ENCODE data around the gene SRP9. TPM values are rescaled to one million over a fixed set of nuclear protein-coding genes. Genes with fewer than 3 reads are reported as not detected.
"Not testable (repeated sequence)": the region's sequence is repeated elsewhere in the genome, so short reads cannot be mapped to it uniquely, and the experiment has no call there.

Gene SRP9
- total and polyA plus RNA-seq, 2 experiments from 2014 or later: 360 to 414 TPM

DNA sequence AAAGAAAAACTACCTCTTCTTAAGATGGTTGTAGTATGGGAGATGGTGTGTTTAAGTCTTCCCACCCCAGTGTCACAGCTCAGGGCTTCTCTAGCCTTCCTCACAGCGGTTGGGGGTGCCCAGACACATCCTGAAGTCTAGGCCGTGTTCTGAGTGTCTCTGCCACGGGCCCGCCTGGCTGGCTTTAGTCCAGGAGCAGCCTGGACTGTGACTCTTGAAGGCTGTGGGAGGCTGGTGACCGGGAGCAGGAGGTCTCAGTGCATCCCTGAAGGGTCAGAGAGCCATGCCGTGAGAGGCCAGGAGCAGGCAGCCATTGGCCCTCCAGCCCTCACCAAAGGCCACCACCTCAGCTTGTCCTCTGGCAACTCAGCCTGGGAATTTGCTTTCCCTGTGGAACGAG, 36.8 kb downstream of the SRP9 start:
- TF ChIP-seq EZH2 (IDR thresholded peaks at IDR 0.05; ENCODE audit: borderline replicate concordance): no peak
- H3K4me1 ChIP-seq (ENCODE audit: insufficient read depth): peaks cover 48% of the 10 kb centered on the region
- H3K36me3 ChIP-seq (replicated peaks; ENCODE audit: insufficient read depth, low read depth): no peaks in the 10 kb centered on the region
- no peak overlapping the region for H3K4me3 ChIP-seq
- WGBS (ENCODE audit: low lambda C conversion rate, missing lambda C conversion rate): 94% methylated on average over 7 of the region's 7 CpGs
- H2AFZ ChIP-seq: no peak overlapping the region
- no peaks in the 10 kb centered on the region for H3K9me3 ChIP-seq (ENCODE audit: low read depth)
- DNase-seq (ENCODE audit: low spot score): no peak
- peaks cover 68% of the 10 kb centered on the region for H3K79me2 ChIP-seq
- no peaks in the 10 kb centered on the region for H3K27me3 ChIP-seq
- H4K20me1 ChIP-seq (ENCODE audit: insufficient read depth, poor library complexity, severe bottlenecking): no peaks in the 10 kb centered on the region
- no peak overlapping the region for H3K27ac ChIP-seq
- H3K9me2 ChIP-seq (replicated peaks; ENCODE audit: insufficient read depth): no peaks in the 10 kb centered on the region
- no peak overlapping the region for H3K4me2 ChIP-seq

DNA sequence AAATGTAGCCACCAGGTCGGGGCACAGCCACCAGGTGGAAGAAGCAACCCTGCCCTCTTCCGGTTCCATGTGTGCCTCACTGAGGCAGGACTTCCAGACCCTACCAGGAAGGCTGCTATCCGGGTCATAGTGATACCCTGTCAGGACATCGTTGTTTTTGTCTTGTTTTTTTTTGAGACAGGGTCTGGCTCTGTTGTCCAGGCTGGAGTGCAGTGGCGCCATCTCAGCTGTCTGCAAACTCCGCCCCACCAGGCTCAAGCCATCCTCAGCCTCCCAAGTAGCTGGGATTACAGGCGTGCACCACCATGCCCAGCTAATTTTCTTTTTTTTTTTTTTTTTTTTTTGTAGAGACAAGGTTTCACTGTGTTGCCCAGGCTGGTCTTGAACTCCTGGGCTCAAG, 37.5 kb downstream of the SRP9 start:
- not testable (repeated sequence) for DNase-seq (ENCODE audit: low spot score); H3K36me3 ChIP-seq (replicated peaks; ENCODE audit: insufficient read depth, low read depth); H2AFZ ChIP-seq; H3K27me3 ChIP-seq; H3K4me2 ChIP-seq; H3K9me3 ChIP-seq (ENCODE audit: low read depth); H3K27ac ChIP-seq; H3K9me2 ChIP-seq (replicated peaks; ENCODE audit: insufficient read depth); H4K20me1 ChIP-seq (ENCODE audit: insufficient read depth, poor library complexity, severe bottlenecking); H3K4me3 ChIP-seq
- WGBS (ENCODE audit: low lambda C conversion rate, missing lambda C conversion rate): 94% methylated on average over 6 of the region's 7 CpGs
- Histone ChIP-seq H3K79me2 (peaks cover 73% of the 10 kb centered on the region), H3K4me1 (ENCODE audit: insufficient read depth) (peaks cover 48% of the 10 kb centered on the region)

- WGBS (ENCODE audit: low lambda C conversion rate, missing lambda C conversion rate): 85% methylated on average over 17 of the region's 17 CpGs
- no peak for TF ChIP-seq EZH2phosphoT487 (IDR thresholded peaks at IDR 0.05; ENCODE audit: low read depth, severe bottlenecking, unreplicated experiment)
- TF ChIP-seq EZH2 (IDR thresholded peaks at IDR 0.05; ENCODE audit: borderline replicate concordance): no peak
- TF ChIP-seq, protein P1, sequence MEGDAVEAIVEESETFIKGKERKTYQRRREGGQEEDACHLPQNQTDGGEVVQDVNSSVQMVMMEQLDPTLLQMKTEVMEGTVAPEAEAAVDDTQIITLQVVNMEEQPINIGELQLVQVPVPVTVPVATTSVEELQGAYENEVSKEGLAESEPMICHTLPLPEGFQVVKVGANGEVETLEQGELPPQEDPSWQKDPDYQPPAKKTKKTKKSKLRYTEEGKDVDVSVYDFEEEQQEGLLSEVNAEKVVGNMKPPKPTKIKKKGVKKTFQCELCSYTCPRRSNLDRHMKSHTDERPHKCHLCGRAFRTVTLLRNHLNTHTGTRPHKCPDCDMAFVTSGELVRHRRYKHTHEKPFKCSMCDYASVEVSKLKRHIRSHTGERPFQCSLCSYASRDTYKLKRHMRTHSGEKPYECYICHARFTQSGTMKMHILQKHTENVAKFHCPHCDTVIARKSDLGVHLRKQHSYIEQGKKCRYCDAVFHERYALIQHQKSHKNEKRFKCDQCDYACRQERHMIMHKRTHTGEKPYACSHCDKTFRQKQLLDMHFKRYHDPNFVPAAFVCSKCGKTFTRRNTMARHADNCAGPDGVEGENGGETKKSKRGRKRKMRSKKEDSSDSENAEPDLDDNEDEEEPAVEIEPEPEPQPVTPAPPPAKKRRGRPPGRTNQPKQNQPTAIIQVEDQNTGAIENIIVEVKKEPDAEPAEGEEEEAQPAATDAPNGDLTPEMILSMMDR (IDR thresholded peaks at IDR 0.05; ENCODE audit: poor library complexity): no peak
Observed at GRCh38 chr1:225815526-225816178, 38.0 kb downstream of the SRP9 start.

DNA sequence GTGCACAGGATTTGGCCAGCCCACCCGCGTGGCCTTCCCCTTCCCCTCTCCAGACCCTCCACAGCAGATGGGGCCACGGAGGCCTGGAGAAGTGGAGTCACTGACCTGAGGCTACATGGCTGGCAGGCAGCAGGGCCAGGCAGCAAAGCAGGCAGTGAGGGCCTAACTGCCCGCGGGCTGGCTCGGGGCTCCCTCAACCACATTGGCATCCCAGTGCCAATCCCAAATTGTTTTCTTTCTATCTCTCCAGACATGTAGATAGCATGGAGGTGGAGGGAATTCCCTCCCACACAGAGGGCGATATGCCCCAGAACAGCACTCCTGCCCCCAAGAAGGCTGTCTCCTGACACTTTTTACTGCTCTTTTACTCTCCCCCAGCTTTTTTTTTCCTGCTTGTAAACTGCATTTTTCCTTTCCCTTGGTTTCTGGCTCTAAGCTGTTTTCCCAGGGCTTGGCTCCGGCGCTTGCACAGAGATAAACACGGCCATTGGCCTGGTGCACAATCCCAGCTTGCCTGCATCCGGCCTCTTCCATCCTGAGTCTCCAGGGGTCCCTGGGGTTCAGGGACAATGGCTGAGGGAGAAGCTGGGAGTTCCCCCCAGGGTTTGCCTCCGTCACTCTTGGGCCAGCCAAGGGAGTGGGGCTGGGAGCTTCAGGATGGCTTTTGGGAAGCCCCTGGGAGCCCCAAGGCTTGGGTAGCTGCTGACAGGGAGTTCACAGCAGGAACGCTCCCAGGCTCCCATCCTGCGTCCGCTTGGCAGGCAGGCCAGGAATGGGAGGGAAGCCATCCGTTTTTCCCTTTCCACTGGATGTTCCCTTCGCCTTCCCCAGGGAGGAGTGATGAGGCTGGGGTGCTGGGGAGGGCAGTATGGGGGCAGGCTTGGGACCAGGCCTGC, 39.3 kb downstream of the SRP9 start:
- Histone ChIP-seq H3K27me3 (no peaks in the 10 kb centered on the region), H3K9me2 (replicated peaks; ENCODE audit: insufficient read depth) (no peaks in the 10 kb centered on the region), H3K4me1 (ENCODE audit: insufficient read depth) (peaks cover 38% of the 10 kb centered on the region), H3K4me3 (no peak overlapping the region), H3K4me2 (peak overlapping the region; percentile 56), H3K9me3 (ENCODE audit: low read depth) (no peaks in the 10 kb centered on the region), H3K27ac (peak overlapping the region; percentile 90), H4K20me1 (ENCODE audit: insufficient read depth, poor library complexity, severe bottlenecking) (no peaks in the 10 kb centered on the region), H2AFZ (no peak overlapping the region), H3K79me2 (peaks cover 67% of the 10 kb centered on the region), H3K36me3 (replicated peaks; ENCODE audit: insufficient read depth, low read depth) (no peaks in the 10 kb centered on the region)
- 68% methylated on average over 17 of the region's 17 CpGs for WGBS (ENCODE audit: low lambda C conversion rate, missing lambda C conversion rate)
- TF ChIP-seq, protein P1 (IDR thresholded peaks at IDR 0.05; ENCODE audit: poor library complexity): no peak
- TF ChIP-seq EZH2 (IDR thresholded peaks at IDR 0.05; ENCODE audit: borderline replicate concordance) (no peak), EZH2phosphoT487 (IDR thresholded peaks at IDR 0.05; ENCODE audit: low read depth, severe bottlenecking, unreplicated experiment) (no peak)
- peak; percentile 51 for DNase-seq (ENCODE audit: low spot score)

More at GRCh38 chr1:225815526-225816178, 38.0 kb downstream of the SRP9 start:
- H3K9me2 ChIP-seq (replicated peaks; ENCODE audit: insufficient read depth): no peaks in the 10 kb centered on the region
- H3K4me2 ChIP-seq: no peak overlapping the region
- no peak overlapping the region for H3K4me3 ChIP-seq
- H3K4me1 ChIP-seq (ENCODE audit: insufficient read depth): peaks cover 48% of the 10 kb centered on the region
- H3K79me2 ChIP-seq: peaks cover 75% of the 10 kb centered on the region
- no peaks in the 10 kb centered on the region for H3K36me3 ChIP-seq (replicated peaks; ENCODE audit: insufficient read depth, low read depth)
- no peaks in the 10 kb centered on the region for H3K9me3 ChIP-seq (ENCODE audit: low read depth)
- no peak overlapping the region for H2AFZ ChIP-seq
- H4K20me1 ChIP-seq (ENCODE audit: insufficient read depth, poor library complexity, severe bottlenecking): no peaks in the 10 kb centered on the region
- no peaks in the 10 kb centered on the region for H3K27me3 ChIP-seq
- DNase-seq (ENCODE audit: low spot score): no peak
- H3K27ac ChIP-seq: no peak overlapping the region
